Mononuclear cell (primary cell): ENCODE results near the gene SCRT2. TPM values are rescaled to one million over a fixed set of nuclear protein-coding genes. Genes with fewer than 3 reads are reported as not detected.
"Not testable (repeated sequence)": the region's sequence is repeated elsewhere in the genome, so short reads cannot be mapped to it uniquely, and the experiment has no call there.

Experiments
- H3K27me3 ChIP-seq: 2 replicates; pipeline ENCODE4 v1.6.0; 2011; ENCODE audit warnings: low read length, control low read depth; ENCODE audit not compliant: insufficient read depth
- H3K4me1 ChIP-seq: 2 replicates; pipeline ENCODE4 v1.5.1; 2011; ENCODE audit warnings: mild to moderate bottlenecking, low read length, control low read depth; ENCODE audit not compliant: insufficient read depth
- H3K4me3 ChIP-seq: 2 replicates; pipeline ENCODE4 v1.5.1; 2011; ENCODE audit warnings: mild to moderate bottlenecking, low read length, moderate library complexity
- H3K9me3 ChIP-seq: 2 replicates; pipeline ENCODE4 v1.5.1; 2011; ENCODE audit warnings: low read depth, mild to moderate bottlenecking, control low read depth, low read length
- total RNA-seq: library from RNA; depleted of rRNA; stranded (reverse); fragments of >200 nt; gene quantifications from one replicate; pipeline ENCODE4 v1.2.3, GENCODE V29; 2012

The SCRT2 gene
- total RNA-seq, 1 donor = not detected

GRCh38 chr20:644692-645317 lies 30.8 kb downstream of the SCRT2 start:
- H3K4me3 ChIP-seq = no peak overlapping the region
- peaks cover 11% of the 10 kb centered on the region for H3K27me3 ChIP-seq
- peaks cover 13% of the 10 kb centered on the region for H3K4me1 ChIP-seq
- H3K9me3 ChIP-seq = no peaks in the 10 kb centered on the region

- Histone ChIP-seq H3K4me3 (no peak overlapping the region), H3K9me3 (no peaks in the 10 kb centered on the region), H3K4me1 (peaks cover 13% of the 10 kb centered on the region), H3K27me3 (peaks cover 11% of the 10 kb centered on the region)
These were observed 33.0 kb downstream of the SCRT2 start for GRCh38 chr20:642398-643174.

GRCh38 chr20:642013-642397 lies 33.6 kb downstream of the SCRT2 start:
- not testable (repeated sequence) for H3K4me3 ChIP-seq, H3K9me3 ChIP-seq
- peaks cover 13% of the 10 kb centered on the region for H3K4me1 ChIP-seq
- peaks cover 11% of the 10 kb centered on the region for H3K27me3 ChIP-seq

GRCh38 chr20:641516-641875 lies 34.1 kb downstream of the SCRT2 start:
- Histone ChIP-seq H3K4me3 (no peak overlapping the region), H3K4me1 (peaks cover 13% of the 10 kb centered on the region), H3K27me3 (peaks cover 11% of the 10 kb centered on the region), H3K9me3 (no peaks in the 10 kb centered on the region)

- H3K9me3 ChIP-seq = no peaks in the 10 kb centered on the region
- peaks cover 10% of the 10 kb centered on the region for H3K4me1 ChIP-seq
- H3K4me3 ChIP-seq = no peak overlapping the region
- H3K27me3 ChIP-seq = peaks cover 11% of the 10 kb centered on the region
These were observed 34.7 kb downstream of the SCRT2 start for GRCh38 chr20:640674-641515.

GRCh38 chr20:638579-638978 lies 37.0 kb downstream of the SCRT2 start:
- Histone ChIP-seq H3K4me1 (peaks cover 3% of the 10 kb centered on the region), H3K9me3 (no peaks in the 10 kb centered on the region), H3K27me3 (peaks cover 7% of the 10 kb centered on the region), H3K4me3 (no peak overlapping the region)

GRCh38 chr20:637559-637958 lies 38.0 kb downstream of the SCRT2 start:
- Histone ChIP-seq H3K27me3 (no peaks in the 10 kb centered on the region), H3K4me1 (peaks cover 2% of the 10 kb centered on the region), H3K4me3 (no peak overlapping the region), H3K9me3 (no peaks in the 10 kb centered on the region)

GRCh38 chr20:635893-636338 lies 39.7 kb downstream of the SCRT2 start:
- no peaks in the 10 kb centered on the region for H3K4me1 ChIP-seq
- no peak overlapping the region for H3K4me3 ChIP-seq
- H3K27me3 ChIP-seq = no peaks in the 10 kb centered on the region
- no peaks in the 10 kb centered on the region for H3K9me3 ChIP-seq

- H3K27me3 ChIP-seq = no peaks in the 10 kb centered on the region
- no peaks in the 10 kb centered on the region for H3K9me3 ChIP-seq
- H3K4me3 ChIP-seq = no peak overlapping the region
- no peaks in the 10 kb centered on the region for H3K4me1 ChIP-seq
These were observed 40.3 kb downstream of the SCRT2 start for GRCh38 chr20:635028-635892.

- H3K4me3 ChIP-seq = no peak overlapping the region
- no peaks in the 10 kb centered on the region for H3K4me1 ChIP-seq
- no peaks in the 10 kb centered on the region for H3K27me3 ChIP-seq
- H3K9me3 ChIP-seq = no peaks in the 10 kb centered on the region
These were observed 41.3 kb downstream of the SCRT2 start for GRCh38 chr20:634148-634925.

GRCh38 chr20:631101-631500 lies 44.5 kb downstream of the SCRT2 start:
- H3K4me3 ChIP-seq = no peak overlapping the region
- no peaks in the 10 kb centered on the region for H3K9me3 ChIP-seq
- H3K4me1 ChIP-seq = no peaks in the 10 kb centered on the region
- no peaks in the 10 kb centered on the region for H3K27me3 ChIP-seq

GRCh38 chr20:626579-626978 lies 49.0 kb downstream of the SCRT2 start:
- no peaks in the 10 kb centered on the region for H3K9me3 ChIP-seq

GRCh38 chr20:625360-625932 lies 50.2 kb downstream of the SCRT2 start:
- no peaks in the 10 kb centered on the region for H3K27me3 ChIP-seq
- no peak overlapping the region for H3K4me3 ChIP-seq
- no peaks in the 10 kb centered on the region for H3K4me1 ChIP-seq
- H3K9me3 ChIP-seq = no peaks in the 10 kb centered on the region

More at GRCh38 chr20:626579-626978, 49.0 kb downstream of the SCRT2 start:
- Histone ChIP-seq H3K27me3 (no peaks in the 10 kb centered on the region), H3K4me3 (no peak overlapping the region), H3K4me1 (no peaks in the 10 kb centered on the region)

- Histone ChIP-seq H3K9me3 (no peaks in the 10 kb centered on the region), H3K4me3 (no peak overlapping the region), H3K4me1 (no peaks in the 10 kb centered on the region), H3K27me3 (no peaks in the 10 kb centered on the region)
These were observed 51.9 kb downstream of the SCRT2 start for GRCh38 chr20:623704-624103.
